ENCODE measurements around the gene XPO1.

- TF ChIP-seq CTCF (IDR thresholded peaks at IDR 0.05 in 8 of 11, conservative IDR thresholded peaks at IDR 0.05 in 3 of 11) (no peak), POLR2A (IDR thresholded peaks at IDR 0.05) (no peak), POLR2AphosphoS5 (IDR thresholded peaks at IDR 0.05) (no peak)
Measured at GRCh38 chr2:61492476-61492875, 45.7 kb downstream of the XPO1 start.
